HUES48 (cell line): ENCODE measurements around the gene GH1.

ENCODE experiments used
- H3K27ac ChIP-seq: one replicate; pipeline ENCODE4 v1.7.0; 2013; ENCODE audit warnings: low read depth, low read length, inconsistent platforms
- H3K27me3 ChIP-seq: 2 replicates; pipeline ENCODE4 v1.6.1; 2013; ENCODE audit warnings: mild to moderate bottlenecking, low read length; ENCODE audit not compliant: control insufficient read depth, insufficient read depth
- H3K36me3 ChIP-seq: 2 replicates; pipeline ENCODE4 v1.6.1; 2013; ENCODE audit warnings: low read length; ENCODE audit not compliant: control insufficient read depth, insufficient read depth
- H3K4me1 ChIP-seq: 2 replicates; pipeline ENCODE4 v1.6.1; 2013; ENCODE audit warnings: mild to moderate bottlenecking, low read length; ENCODE audit not compliant: control insufficient read depth, insufficient read depth
- H3K4me3 ChIP-seq: 2 replicates; pipeline ENCODE4 v1.5.1; 2013; ENCODE audit warnings: mild to moderate bottlenecking, low read depth, low read length
- H3K9ac ChIP-seq: 2 replicates; pipeline ENCODE4 v1.6.1; 2013; ENCODE audit warnings: mild to moderate bottlenecking, low read depth, low read length, moderate library complexity
- H3K9me3 ChIP-seq: 2 replicates; pipeline ENCODE4 v1.6.1; 2013; ENCODE audit warnings: low read length; ENCODE audit not compliant: control insufficient read depth, insufficient read depth

GH1 gene

DNA sequence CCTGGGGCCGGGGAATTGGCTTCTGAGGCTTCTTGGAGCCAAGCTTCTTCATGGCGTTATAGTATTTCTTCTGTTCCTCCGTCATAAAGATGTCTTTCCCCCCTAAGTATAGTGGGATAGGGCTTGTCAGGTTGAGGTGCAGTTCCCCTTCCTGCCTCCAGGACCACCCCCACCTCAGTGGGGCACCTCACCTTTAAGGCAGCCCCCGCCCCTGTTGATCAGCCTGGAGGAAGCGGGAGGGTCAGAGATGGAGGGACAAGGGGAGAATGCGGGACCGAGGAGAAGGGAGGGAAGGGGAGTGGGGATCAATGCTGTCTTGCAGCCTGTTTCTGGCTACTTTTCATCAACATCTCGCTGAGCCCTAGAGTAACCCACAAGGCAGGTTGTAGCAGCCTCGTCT, 25.1 kb upstream of the GH1 start:
- H3K9me3 ChIP-seq, result no peaks in the 10 kb centered on the region
- H3K27ac ChIP-seq, result no peak overlapping the region
- peaks cover 15% of the 10 kb centered on the region; the same call in 1 of the 2 replicates for H3K36me3 ChIP-seq
- no peaks in the 10 kb centered on the region for H3K4me1 ChIP-seq
- no peaks in the 10 kb centered on the region for H3K27me3 ChIP-seq
- no peak overlapping the region for H3K4me3 ChIP-seq
- H3K9ac ChIP-seq, result no peak overlapping the region

DNA sequence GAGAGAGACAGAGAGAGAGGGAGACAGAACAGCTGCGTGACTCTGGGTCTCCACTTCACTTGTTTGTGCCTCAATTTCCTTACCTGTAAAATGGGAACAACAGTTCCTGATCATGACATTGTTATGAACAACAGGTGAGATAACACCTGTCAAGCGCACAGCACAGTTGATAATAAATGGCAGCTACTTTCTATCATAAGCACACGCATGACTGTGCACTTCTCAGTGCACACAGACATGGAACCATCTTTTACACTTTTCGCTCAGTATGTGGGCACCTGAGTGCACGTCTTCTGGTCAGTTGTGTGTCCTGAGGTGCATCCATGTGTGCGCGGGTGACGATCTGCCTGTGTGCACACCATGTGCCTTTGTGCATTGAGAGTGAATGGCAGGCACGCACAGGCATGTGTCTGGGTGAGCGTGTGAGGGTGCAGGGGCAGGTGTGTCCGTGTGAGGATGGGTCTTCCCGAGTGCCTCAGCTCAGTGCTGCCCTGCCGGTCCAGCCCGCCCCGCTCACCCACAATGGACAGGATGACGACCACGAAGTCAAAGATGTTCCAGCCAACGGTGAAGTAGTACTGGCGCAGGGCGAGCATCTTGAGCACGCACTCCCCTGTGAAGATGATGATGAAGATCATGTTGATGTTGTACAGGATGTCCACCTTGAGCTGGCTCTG, 23.8 kb upstream of the GH1 start:
- Histone ChIP-seq H3K4me1 (no peaks in the 10 kb centered on the region), H3K4me3 (no peak overlapping the region), H3K9me3 (no peaks in the 10 kb centered on the region), H3K27me3 (no peaks in the 10 kb centered on the region), H3K36me3 (peaks cover 15% of the 10 kb centered on the region; the same call in 1 of the 2 replicates), H3K9ac (no peak overlapping the region), H3K27ac (no peak overlapping the region)

DNA sequence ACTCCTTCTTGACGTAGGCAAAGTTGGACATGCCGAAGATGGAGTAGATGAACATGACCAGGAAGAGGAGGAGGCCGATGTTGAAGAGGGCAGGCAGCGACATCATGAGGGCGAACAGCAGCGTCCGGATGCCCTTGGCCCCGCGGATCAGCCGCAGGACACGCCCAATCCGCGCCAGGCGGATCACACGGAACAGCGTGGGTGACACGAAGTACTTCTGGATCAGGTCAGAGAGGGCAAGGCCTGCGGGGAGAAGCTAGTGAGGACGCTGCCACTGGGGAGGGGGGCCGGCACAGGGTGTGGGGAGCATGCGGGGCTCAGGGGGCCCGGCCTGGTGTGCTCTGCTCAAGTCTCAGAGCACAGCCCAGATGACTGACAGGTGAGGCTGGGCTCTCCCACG, 23.1 kb upstream of the GH1 start:
- no peak overlapping the region for H3K4me3 ChIP-seq
- H3K27ac ChIP-seq, result no peak overlapping the region
- H3K4me1 ChIP-seq, result no peaks in the 10 kb centered on the region
- no peaks in the 10 kb centered on the region for H3K27me3 ChIP-seq
- H3K9me3 ChIP-seq, result no peaks in the 10 kb centered on the region
- peaks cover 15% of the 10 kb centered on the region; the same call in 1 of the 2 replicates for H3K36me3 ChIP-seq
- no peak overlapping the region for H3K9ac ChIP-seq

DNA sequence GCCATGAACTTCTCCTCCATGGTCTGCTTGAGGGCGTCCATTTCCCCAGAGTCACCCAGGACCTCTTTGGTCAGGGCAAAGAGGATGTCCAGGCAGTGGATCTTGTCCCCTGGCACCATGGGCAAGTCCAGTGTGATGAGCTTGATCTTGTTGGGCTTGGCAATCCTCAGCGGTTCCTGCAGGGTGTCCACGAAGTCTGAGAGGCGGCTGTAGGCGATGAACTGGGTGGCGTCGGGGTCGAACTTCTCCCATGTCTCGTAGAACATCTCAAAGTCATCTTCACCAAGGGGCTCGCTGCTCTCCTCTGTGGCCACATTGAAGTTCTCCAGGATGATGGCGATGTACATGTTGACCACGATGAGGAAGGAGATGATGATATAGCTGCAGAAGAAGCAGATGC, 22.5 kb upstream of the GH1 start:
- Histone ChIP-seq H3K4me3 (no peak overlapping the region), H3K9me3 (no peaks in the 10 kb centered on the region), H3K27me3 (no peaks in the 10 kb centered on the region), H3K27ac (no peak overlapping the region), H3K4me1 (no peaks in the 10 kb centered on the region), H3K36me3 (peaks cover 15% of the 10 kb centered on the region; the same call in 1 of the 2 replicates), H3K9ac (no peak overlapping the region)

DNA sequence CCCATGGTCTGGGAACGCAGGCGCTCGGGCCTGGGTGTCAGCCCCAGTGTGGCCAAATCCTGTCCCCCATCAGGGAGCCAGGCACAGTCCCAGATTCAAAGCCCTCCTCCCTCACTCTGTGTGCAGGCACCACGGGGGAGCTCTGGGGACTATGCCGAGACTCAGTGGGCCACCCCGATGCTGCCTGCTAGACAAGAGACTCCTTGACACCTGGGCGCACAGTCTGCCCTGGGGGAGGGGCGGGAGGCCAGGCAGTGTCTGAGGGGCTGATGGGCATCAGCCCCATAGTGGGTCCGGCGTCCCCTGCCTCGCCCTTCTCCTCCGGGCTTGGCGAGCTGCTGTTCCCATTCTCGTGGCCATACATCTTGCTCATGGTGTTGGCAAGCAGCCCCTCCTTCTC, 21.9 kb upstream of the GH1 start:
- H3K36me3 ChIP-seq, result peaks cover 15% of the 10 kb centered on the region; the same call in 1 of the 2 replicates
- H3K27ac ChIP-seq, result no peak overlapping the region
- no peaks in the 10 kb centered on the region for H3K4me1 ChIP-seq
- H3K9me3 ChIP-seq, result no peaks in the 10 kb centered on the region
- no peak overlapping the region for H3K4me3 ChIP-seq
- H3K9ac ChIP-seq, result no peak overlapping the region
- H3K27me3 ChIP-seq, result no peaks in the 10 kb centered on the region

DNA sequence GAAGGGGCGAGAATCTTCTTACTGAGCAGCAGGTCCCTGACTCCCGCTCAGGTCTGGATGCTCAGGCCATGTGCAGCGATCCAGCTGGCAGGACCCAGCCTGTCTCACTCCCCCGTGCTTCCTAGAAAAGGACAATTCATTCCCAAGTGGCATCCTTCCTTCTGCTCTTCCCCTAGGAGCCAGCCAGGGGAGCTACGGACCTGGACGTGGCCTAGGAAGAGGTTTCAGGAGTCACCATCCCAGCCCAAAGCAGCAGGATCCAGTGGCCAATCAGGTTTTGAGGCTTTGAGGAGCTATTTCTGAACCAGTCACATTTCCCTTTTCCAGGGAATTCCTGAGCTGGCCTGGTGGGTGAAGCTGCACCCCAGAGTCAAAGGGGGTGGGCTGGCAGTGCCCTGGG, 21.2 kb upstream of the GH1 start:
- Histone ChIP-seq H3K27me3 (no peaks in the 10 kb centered on the region), H3K9me3 (no peaks in the 10 kb centered on the region), H3K36me3 (peaks cover 15% of the 10 kb centered on the region; the same call in 1 of the 2 replicates), H3K9ac (no peak overlapping the region), H3K4me3 (no peak overlapping the region), H3K4me1 (no peaks in the 10 kb centered on the region), H3K27ac (no peak overlapping the region)

DNA sequence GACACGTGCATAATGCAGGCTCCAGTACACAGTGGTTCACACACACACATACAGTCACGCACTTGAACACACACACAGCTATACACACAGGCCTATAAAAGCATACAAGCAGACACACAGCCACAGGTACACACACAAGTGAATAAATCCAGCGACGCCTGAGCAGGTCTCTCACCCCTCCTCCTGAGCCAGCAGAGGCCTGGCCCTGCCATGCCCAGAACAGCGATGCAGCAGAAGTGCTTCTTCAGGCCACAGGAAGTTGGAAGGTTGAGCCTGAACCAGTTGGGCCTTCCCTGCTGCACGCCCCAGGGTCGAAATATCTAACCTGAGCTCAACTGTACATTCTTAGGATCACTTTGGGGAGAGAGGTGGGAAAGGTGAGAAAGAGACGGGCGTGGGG, 20.8 kb upstream of the GH1 start:
- H3K4me3 ChIP-seq, result no peak overlapping the region
- H3K9me3 ChIP-seq, result no peaks in the 10 kb centered on the region
- H3K27ac ChIP-seq, result no peak overlapping the region
- H3K27me3 ChIP-seq, result no peaks in the 10 kb centered on the region
- peaks cover 15% of the 10 kb centered on the region; the same call in 1 of the 2 replicates for H3K36me3 ChIP-seq
- no peaks in the 10 kb centered on the region for H3K4me1 ChIP-seq
- H3K9ac ChIP-seq, result no peak overlapping the region

DNA sequence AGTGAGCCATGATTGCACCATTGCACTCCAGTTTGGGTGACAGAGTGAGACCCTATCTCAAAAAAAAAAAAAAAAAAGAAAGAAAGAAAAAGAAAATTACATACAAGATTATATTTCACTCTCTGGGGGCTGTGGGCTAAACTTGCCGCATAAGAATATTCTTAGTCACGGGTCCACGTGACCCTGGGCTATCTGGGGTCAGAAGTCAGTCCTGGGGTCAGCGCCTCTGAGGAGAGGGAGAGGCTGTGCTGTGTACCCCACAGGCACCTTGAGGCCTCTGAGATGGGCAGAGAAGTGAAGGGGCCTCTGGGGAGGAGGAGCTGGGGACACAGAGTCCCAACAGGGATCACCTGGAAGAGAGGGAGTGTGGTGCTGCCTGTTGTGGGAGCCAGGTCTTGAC, 19.3 kb upstream of the GH1 start:
- no peak overlapping the region for H3K4me3 ChIP-seq
- H3K9me3 ChIP-seq, result no peaks in the 10 kb centered on the region
- H3K9ac ChIP-seq, result no peak overlapping the region
- H3K36me3 ChIP-seq, result peaks cover 15% of the 10 kb centered on the region; the same call in 1 of the 2 replicates
- no peaks in the 10 kb centered on the region for H3K4me1 ChIP-seq
- no peaks in the 10 kb centered on the region for H3K27me3 ChIP-seq
- H3K27ac ChIP-seq, result no peak overlapping the region

DNA sequence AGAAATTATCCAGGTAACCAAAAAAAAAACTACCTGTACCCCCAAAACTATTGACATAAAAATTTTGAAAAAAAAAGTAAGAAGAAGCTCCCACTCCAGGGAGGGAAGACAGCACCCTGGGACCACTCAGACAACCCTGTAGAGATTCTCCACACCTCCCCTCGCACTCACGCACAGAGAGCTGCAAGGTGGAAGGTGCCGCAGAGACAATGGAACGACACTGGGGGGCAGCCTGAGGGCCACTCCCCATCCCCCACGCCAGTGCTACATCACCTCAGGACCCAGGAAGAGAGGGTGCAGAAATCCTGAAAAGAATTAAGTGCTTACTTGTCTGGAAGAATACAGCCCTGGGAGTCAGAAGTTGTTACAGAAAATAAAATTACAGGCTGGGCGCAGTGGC, 18.7 kb upstream of the GH1 start:
- H3K27me3 ChIP-seq, result no peaks in the 10 kb centered on the region
- H3K4me1 ChIP-seq, result peaks cover 3% of the 10 kb centered on the region; the same call in 1 of the 2 replicates
- H3K9ac ChIP-seq, result no peak overlapping the region
- H3K36me3 ChIP-seq, result peaks cover 10% of the 10 kb centered on the region; the same call in 1 of the 2 replicates
- no peak overlapping the region for H3K27ac ChIP-seq
- H3K4me3 ChIP-seq, result no peak overlapping the region
- H3K9me3 ChIP-seq, result no peaks in the 10 kb centered on the region

DNA sequence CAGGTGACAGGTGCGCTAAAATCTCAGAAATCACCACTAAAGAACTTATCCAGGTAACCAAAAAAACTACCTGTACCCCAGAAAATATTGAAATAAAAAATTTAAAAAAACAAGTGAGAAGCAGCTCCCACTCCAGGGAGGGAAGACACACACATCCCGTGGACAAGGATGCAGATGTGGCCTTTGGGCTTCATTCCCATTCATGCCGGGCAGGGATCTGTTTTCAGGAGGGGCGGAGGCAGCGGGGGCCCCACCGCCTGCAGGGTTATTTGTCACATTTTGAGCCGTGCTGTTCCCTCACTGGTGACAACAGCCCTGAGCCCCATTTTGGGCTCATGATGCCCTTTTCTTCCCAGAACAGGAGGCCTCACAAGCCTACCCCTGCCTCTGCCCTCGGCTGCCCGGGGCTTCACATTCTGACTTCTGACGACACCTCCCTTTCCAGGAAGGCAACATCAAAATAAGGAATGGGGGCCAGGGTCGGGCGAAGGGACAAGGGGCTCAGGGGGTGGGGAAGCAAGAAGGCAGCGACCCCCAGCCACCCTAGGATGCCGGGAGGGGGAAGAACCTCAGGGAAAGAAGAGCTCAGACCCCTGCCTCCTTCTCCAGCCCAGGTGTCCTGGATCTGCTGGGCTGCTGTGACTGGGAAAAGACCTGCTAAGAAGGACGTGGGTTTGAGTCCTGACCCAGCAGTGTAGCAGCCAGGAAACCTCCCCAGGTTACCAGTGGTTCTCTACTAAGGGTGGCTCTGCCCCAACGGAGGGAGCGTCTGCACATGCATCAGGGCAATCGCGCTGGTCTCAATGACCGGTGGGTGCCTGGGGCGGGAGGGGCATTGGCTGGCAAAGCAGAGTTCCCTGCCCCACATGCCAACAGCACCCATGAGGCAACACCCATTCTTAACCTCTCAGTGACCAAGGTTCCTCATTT, 15.8 kb upstream of the GH1 start:
- Histone ChIP-seq H3K27ac (no peak overlapping the region), H3K4me3 (no peak overlapping the region), H3K9ac (no peak overlapping the region), H3K9me3 (no peaks in the 10 kb centered on the region), H3K36me3 (no peaks in the 10 kb centered on the region), H3K27me3 (no peaks in the 10 kb centered on the region), H3K4me1 (peaks cover 9% of the 10 kb centered on the region; the same call in 1 of the 2 replicates)

DNA sequence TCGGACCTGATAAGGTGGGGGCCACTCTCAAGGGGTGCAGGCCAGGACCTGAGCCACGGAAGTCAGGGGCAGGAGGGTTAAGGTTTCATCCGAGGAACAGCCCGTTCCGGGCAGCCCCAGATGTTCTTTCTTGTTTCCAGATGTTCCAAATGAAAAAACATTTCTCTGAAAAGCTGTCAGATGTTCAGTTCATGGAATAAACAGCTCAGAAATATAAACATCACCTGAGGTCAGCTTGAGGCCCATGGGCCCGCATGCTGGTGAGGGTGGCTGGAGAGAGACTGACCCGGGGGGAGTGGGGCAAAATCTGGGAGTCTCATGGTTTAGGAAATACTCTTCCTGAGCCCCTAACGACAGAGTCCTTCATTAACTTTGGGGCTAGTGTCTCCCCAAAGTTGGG, 15.0 kb upstream of the GH1 start:
- Histone ChIP-seq H3K4me1 (peaks cover 9% of the 10 kb centered on the region; the same call in 1 of the 2 replicates), H3K9me3 (no peaks in the 10 kb centered on the region), H3K36me3 (no peaks in the 10 kb centered on the region), H3K27ac (no peak overlapping the region), H3K4me3 (no peak overlapping the region), H3K27me3 (no peaks in the 10 kb centered on the region), H3K9ac (no peak overlapping the region)
